IMR-90 (cell line): ENCODE results near the gene AKAP4. TPM values are rescaled to one million over a fixed set of nuclear protein-coding genes. Genes with fewer than 3 reads are reported as not detected.

Experiments
- ATAC-seq: fragments of 200-7000 bp; cut with Tn5 transposase; 2 replicates; pipeline ENCODE4 v1.9.1; 2020; ENCODE audit warnings: low read depth, mild to moderate bottlenecking, moderate library complexity
- BruUV-seq: library from RNA; stranded (reverse); fragments of 400-500 nt; replicated peaks from 2 replicates; lab custom pipeline; 2021; lab: Mats Ljungman, UMichigan
- CTCF ChIA-PET: fragments of 300-600 bp; formaldehyde crosslinking; extraction: SDS; loops from one replicate; lab custom pipeline; 2021; ENCODE audit warnings: antibody characterized with exemption; lab: Yijun Ruan, JAX
- POLR2A ChIA-PET: fragments of 300-600 bp; sonication (Branson Sonifier 250); formaldehyde crosslinking; loops from one replicate; lab custom pipeline; 2022; ENCODE audit warnings: antibody characterized with exemption; ENCODE audit not compliant: unreplicated experiment; lab: Charles Lee
- DNase-seq: peaks from one replicate; pipeline ENCODE4 v3.0.0; 2013
- H2AFZ ChIP-seq: replicated peaks from 2 replicates; pipeline ENCODE3; 2013; ENCODE audit warnings: low read length, mild to moderate bottlenecking; ENCODE audit not compliant: poor library complexity
- H2AK5ac ChIP-seq: 2 replicates; pipeline ENCODE4 v1.6.1; 2013; ENCODE audit warnings: low read depth, low read length, inconsistent platforms
- H2AK9ac ChIP-seq: replicated peaks from 2 replicates; pipeline ENCODE3; 2013; ENCODE audit warnings: mild to moderate bottlenecking, low read depth, low read length, moderate library complexity; ENCODE audit not compliant: poor library complexity
- H2BK120ac ChIP-seq: 2 replicates; pipeline ENCODE4 v1.6.1; 2013; ENCODE audit warnings: low read depth, low read length, inconsistent platforms
- H2BK15ac ChIP-seq: 3 replicates; pipeline ENCODE4 v1.6.1; 2013; ENCODE audit warnings: low read depth, low read length, inconsistent platforms
- H2BK20ac ChIP-seq: 2 replicates; pipeline ENCODE4 v1.6.1; 2013; ENCODE audit warnings: low read depth, mild to moderate bottlenecking, inconsistent platforms, low read length, moderate library complexity
- H2BK5ac ChIP-seq: 2 replicates; pipeline ENCODE4 v1.6.1; 2013; ENCODE audit warnings: mild to moderate bottlenecking, low read depth, low read length, inconsistent platforms; ENCODE audit not compliant: poor library complexity, severe bottlenecking
- H3K14ac ChIP-seq: replicated peaks from 2 replicates; pipeline ENCODE4 v1.6.1; 2013; ENCODE audit warnings: low read depth, low read length, inconsistent platforms
- H3K18ac ChIP-seq: 2 replicates; pipeline ENCODE4 v1.6.1; 2013; ENCODE audit warnings: low read depth, low read length, control low read depth
- H3K23ac ChIP-seq: 2 replicates; pipeline ENCODE4 v1.6.1; 2013; ENCODE audit warnings: low read depth, low read length, inconsistent platforms
- H3K27ac ChIP-seq: 2 replicates; pipeline ENCODE4 v1.5.1; 2013; ENCODE audit warnings: mild to moderate bottlenecking, control low read depth, low read length; ENCODE audit not compliant: insufficient read depth
- H3K27me3 ChIP-seq: 2 replicates; pipeline ENCODE4 v1.6.1; 2013; ENCODE audit warnings: low read length; ENCODE audit not compliant: control insufficient read depth, insufficient read depth
- H3K36me3 ChIP-seq: 2 replicates; pipeline ENCODE4 v1.6.1; 2013; ENCODE audit warnings: low read length, mixed read lengths; ENCODE audit not compliant: control insufficient read depth, insufficient read depth
- H3K4ac ChIP-seq: 2 replicates; pipeline ENCODE4 v1.6.1; 2013; ENCODE audit warnings: low read depth, low read length, inconsistent platforms
- H3K4me1 ChIP-seq: 2 replicates; pipeline ENCODE4 v1.6.1; 2013; ENCODE audit warnings: low read length, mixed read lengths; ENCODE audit not compliant: control insufficient read depth, insufficient read depth
- H3K4me2 ChIP-seq: 2 replicates; pipeline ENCODE4 v1.6.1; 2013; ENCODE audit warnings: low read depth, mild to moderate bottlenecking, control low read depth, low read length, moderate library complexity
- H3K4me3 ChIP-seq: 2 replicates; pipeline ENCODE4 v1.5.1; 2013; ENCODE audit warnings: low read depth, mild to moderate bottlenecking, control low read depth, low read length, moderate library complexity; ENCODE audit not compliant: insufficient read depth
- H3K56ac ChIP-seq: 2 replicates; pipeline ENCODE4 v1.6.1; 2013; ENCODE audit warnings: low read length, inconsistent platforms; ENCODE audit not compliant: insufficient read depth; ENCODE audit errors: extremely low read depth
- H3K79me1 ChIP-seq, 2 experiments: 2 replicates each; pipeline ENCODE4 v1.6.1; 2013; ENCODE audit warnings: low read length in 2 of 2, inconsistent platforms in 1 of 2, low read depth in 1 of 2
- H3K9ac ChIP-seq: 2 replicates; pipeline ENCODE4 v1.6.1; 2013; ENCODE audit warnings: low read depth, low read length, control low read depth
- H3K9me1 ChIP-seq: 2 replicates; pipeline ENCODE4 v1.6.1; 2013; ENCODE audit warnings: low read length, inconsistent platforms; ENCODE audit not compliant: insufficient read depth
- H3K9me3 ChIP-seq: 2 replicates; pipeline ENCODE4 v1.6.1; 2013; ENCODE audit warnings: low read length; ENCODE audit not compliant: control insufficient read depth, insufficient read depth
- H4K20me1 ChIP-seq: 2 replicates; pipeline ENCODE4 v1.6.1; 2013; ENCODE audit warnings: low read length, inconsistent platforms; ENCODE audit not compliant: insufficient read depth
- H4K5ac ChIP-seq: 2 replicates; pipeline ENCODE4 v1.6.1; 2013; ENCODE audit warnings: mild to moderate bottlenecking, low read depth, low read length, control low read depth
- H4K8ac ChIP-seq, 2 experiments: 2 replicates each; pipeline ENCODE4 v1.6.1; 2013; ENCODE audit warnings: low read depth in 2 of 2, low read length in 2 of 2, control low read depth in 1 of 2, inconsistent platforms in 1 of 2
- H4K91ac ChIP-seq: 2 replicates; pipeline ENCODE4 v1.6.1; 2013; ENCODE audit warnings: low read depth, low read length, inconsistent platforms; ENCODE audit not compliant: insufficient read depth
- BHLHE40 ChIP-seq: fragments of 150-350 bp; IDR thresholded peaks from 2 replicates; pipeline ENCODE4 v1.6.1; 2016; ENCODE audit warnings: mild to moderate bottlenecking, low read depth, low read length
- CEBPB ChIP-seq: IDR thresholded peaks from 2 replicates; pipeline ENCODE4 v1.6.1; 2012; ENCODE audit warnings: low read depth, low read length, improper control_type of control experiment
- CHD1 ChIP-seq: IDR thresholded peaks from 2 replicates; pipeline ENCODE4 v1.6.1; 2012; ENCODE audit warnings: low read depth, low read length, improper control_type of control experiment
- ELK1 ChIP-seq: fragments of 150-350 bp; IDR thresholded peaks from 2 replicates; pipeline ENCODE4 v1.6.1; 2016; ENCODE audit warnings: low read depth, mild to moderate bottlenecking, low read length, moderate library complexity, borderline replicate concordance
- MAFK ChIP-seq: IDR thresholded peaks from 2 replicates; pipeline ENCODE4 v1.6.1; 2012; ENCODE audit warnings: low read depth, low read length, improper control_type of control experiment
- MAZ ChIP-seq: IDR thresholded peaks from 2 replicates; pipeline ENCODE4 v1.6.1; 2012; ENCODE audit warnings: low read depth, mild to moderate bottlenecking, low read length, improper control_type of control experiment, moderate library complexity, borderline replicate concordance
- MXI1 ChIP-seq: IDR thresholded peaks from 2 replicates; pipeline ENCODE4 v1.6.1; 2012; ENCODE audit warnings: low read depth, mild to moderate bottlenecking, low read length, moderate library complexity, borderline replicate concordance
- NFE2L2 ChIP-seq: fragments of 150-350 bp; IDR thresholded peaks from 2 replicates; pipeline ENCODE4 v1.6.1; 2016; ENCODE audit warnings: low read depth, mild to moderate bottlenecking, low read length
- RAD21 ChIP-seq: IDR thresholded peaks from 2 replicates; pipeline ENCODE4 v1.6.1; 2012; ENCODE audit warnings: low read length, improper control_type of control experiment
- RCOR1 ChIP-seq: IDR thresholded peaks from 2 replicates; pipeline ENCODE4 v1.6.1; 2012; ENCODE audit warnings: mild to moderate bottlenecking, low read length, improper control_type of control experiment; ENCODE audit not compliant: insufficient replicate concordance
- USF2 ChIP-seq: fragments of 150-350 bp; IDR thresholded peaks from 2 replicates; pipeline ENCODE4 v1.6.1; 2017; ENCODE audit warnings: mild to moderate bottlenecking, antibody characterized with exemption, low read length, low read depth
- WGBS, 2 experiments: methylation state at CpG; one replicate each; pipeline versions ENCODE4 v1.1.5 to v1.1.7; 2013; ENCODE audit warnings: missing lambda C conversion rate in 2 of 2; ENCODE audit not compliant: insufficient read length in 1 of 2; ENCODE audit errors: extremely low coverage in 2 of 2; 5-methylcytosine and 5-hydroxymethylcytosine counted together
- dilution Hi-C: fragments of 300-500 bp; cut with HindIII; formaldehyde crosslinking; loops from one replicate; pipeline ENCODE4 v1.14.3; 2018; ENCODE audit warnings: low sequenced_read_pairs; ENCODE audit not compliant: unreplicated experiment
- in situ Hi-C: fragments of 300-500 bp; cut with MboI; formaldehyde crosslinking; loops from 3 replicates; pipeline ENCODE4 v1.14.3; 2019; ENCODE audit warnings: low sequenced_read_pairs, inconsistent platforms, mixed read lengths
- intact Hi-C: fragments of 100-400 bp; cut with micrococcal nuclease; formaldehyde crosslinking; loops from 2 replicates; pipeline ENCODE4 v1.10.0; 2022
- polyA plus RNA-seq, 3 experiments: library from polyadenylated mRNA; depleted of rRNA; stranded (reverse); fragments of >200 nt; gene quantifications; 2 replicates each; pipeline ENCODE4 v1.2.3, GENCODE V29; 2012; ENCODE audit warnings: low replicate concordance in 1 of 3
- total RNA-seq: library from RNA; depleted of rRNA; stranded (reverse); fragments of >200 nt; gene quantifications from 2 replicates; pipeline ENCODE4 v1.2.3, GENCODE V29; 2012

Gene AKAP4
- total and polyA plus RNA-seq, 2 of the 4 experiments (the other 2 are of a cell fraction): not detected

DNA sequence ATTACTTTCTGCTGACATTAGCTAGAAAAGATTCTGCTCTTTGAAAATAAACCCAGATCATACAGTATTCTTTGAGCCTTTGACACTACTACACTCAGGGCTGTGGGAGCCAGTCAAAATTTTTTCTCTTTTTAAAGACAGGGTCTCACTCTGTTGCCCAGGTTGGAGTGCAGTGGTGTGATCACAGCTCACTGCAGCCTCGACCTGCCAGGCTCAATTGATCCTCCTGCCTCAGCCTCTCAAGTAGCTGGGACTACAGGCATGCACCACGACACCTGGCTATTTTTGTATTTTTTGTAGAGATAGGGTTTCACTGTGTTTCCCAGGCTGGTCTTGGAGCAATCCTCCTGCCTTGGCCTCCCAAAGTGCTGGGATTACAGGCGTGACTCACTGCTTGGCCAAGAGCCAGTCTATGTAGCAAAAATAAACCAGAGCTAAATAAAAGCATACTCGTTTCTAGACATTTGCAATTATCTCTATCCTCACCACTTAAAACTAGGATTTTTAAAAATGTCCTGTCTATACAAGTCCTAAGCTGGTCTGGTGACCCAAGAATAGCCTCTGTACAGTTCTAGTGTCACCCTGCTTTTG is 43.2 kb downstream of the AKAP4 start:
- no peak overlapping the region for H3K4me3 ChIP-seq
- intact Hi-C loops: no loop called here
- H2BK20ac ChIP-seq: no peak overlapping the region
- no peak overlapping the region for H4K8ac ChIP-seq
- no peak overlapping the region for H2AK5ac ChIP-seq
- H4K20me1 ChIP-seq: no peaks in the 10 kb centered on the region
- dilution Hi-C loops: no loop called here
- no peaks in the 10 kb centered on the region for H3K79me1 ChIP-seq
- H3K4me1 ChIP-seq: no peaks in the 10 kb centered on the region
- POLR2A ChIA-PET: no interaction called here
- no peak overlapping the region for H3K27ac ChIP-seq
- no peak overlapping the region for H2BK15ac ChIP-seq
- H3K9me1 ChIP-seq: no peaks in the 10 kb centered on the region
- H3K18ac ChIP-seq: no peak overlapping the region
- no peaks in the 10 kb centered on the region for H3K27me3 ChIP-seq
- H3K56ac ChIP-seq: no peak overlapping the region
- CTCF ChIA-PET: no interaction called here
- H3K36me3 ChIP-seq: no peaks in the 10 kb centered on the region
- no peak overlapping the region for H4K91ac ChIP-seq
- H2BK120ac ChIP-seq: no peak overlapping the region
- no TSS peak for BruUV-seq
- no peak overlapping the region for H2BK5ac ChIP-seq
- ATAC-seq: no peak
- no peak overlapping the region for H3K9ac ChIP-seq
- no peak overlapping the region for H3K4me2 ChIP-seq
- in situ Hi-C loops: no loop called here
- H2AK9ac ChIP-seq: no peak overlapping the region
- no peak overlapping the region for H2AFZ ChIP-seq
- no peaks in the 10 kb centered on the region for H3K9me3 ChIP-seq
- TF ChIP-seq MXI1 (no peak), USF2 (no peak), BHLHE40 (no peak), RAD21 (no peak), CHD1 (no peak), CEBPB (no peak), MAZ (no peak), ELK1 (no peak), RCOR1 (no peak), MAFK (no peak), NFE2L2 (no peak)
- H3K4ac ChIP-seq: no peak overlapping the region
- H3K14ac ChIP-seq: no peak overlapping the region
- H4K5ac ChIP-seq: no peak overlapping the region
- no peak overlapping the region for H3K23ac ChIP-seq
- WGBS, 2 experiments: no CpG with 5 or more reads among the region's 4 CpGs
- no peak for DNase-seq
